Mesothelial cell of epicardium (in vitro differentiated cells): ENCODE data around the gene USP12. TPM values are rescaled to one million over a fixed set of nuclear protein-coding genes. Genes with fewer than 3 reads are reported as not detected.
"Not testable (repeated sequence)": the region's sequence is repeated elsewhere in the genome, so short reads cannot be mapped to it uniquely, and the experiment has no call there.

Source experiments
- DNase-seq, 2 experiments: peaks; one replicate each; pipeline ENCODE4 v3.0.0; 2021; ENCODE audit warnings: low spot score in 2 of 2; ENCODE audit not compliant: unreplicated experiment in 2 of 2
- H3K27ac Mint-ChIP-seq: 2 replicates; pipeline ENCODE4 v1.8.0; 2021; ENCODE audit warnings: mixed read lengths
- H3K27me3 Mint-ChIP-seq: 2 replicates; pipeline ENCODE4 v1.8.0; 2021; ENCODE audit warnings: low read depth, mixed read lengths
- H3K36me3 Mint-ChIP-seq: 2 replicates; pipeline ENCODE4 v1.8.0; 2021; ENCODE audit warnings: mixed read lengths
- H3K4me1 Mint-ChIP-seq: 2 replicates; pipeline ENCODE4 v1.8.0; 2021; ENCODE audit warnings: mixed read lengths
- H3K4me3 Mint-ChIP-seq: 2 replicates; pipeline ENCODE4 v1.8.0; 2021; ENCODE audit warnings: mild to moderate bottlenecking, moderate library complexity, mixed read lengths
- H3K9me3 Mint-ChIP-seq: 2 replicates; pipeline ENCODE4 v1.8.0; 2021; ENCODE audit warnings: mixed read lengths
- total RNA-seq: library from RNA; stranded (reverse); gene quantifications from 3 replicates; pipeline ENCODE4 v1.2.1, GENCODE V29; 2021
- TF ChIP-seq, protein P1 (sequence below): fragments of 200-600 bp; sonication (generic); IDR thresholded peaks from one replicate; pipeline ENCODE4 v1.5.0; 2021; ENCODE audit warnings: antibody characterized with exemption; ENCODE audit not compliant: unreplicated experiment

Gene USP12
- total RNA-seq, 1 donor from 2014 or later, result 22.3 TPM

DNA sequence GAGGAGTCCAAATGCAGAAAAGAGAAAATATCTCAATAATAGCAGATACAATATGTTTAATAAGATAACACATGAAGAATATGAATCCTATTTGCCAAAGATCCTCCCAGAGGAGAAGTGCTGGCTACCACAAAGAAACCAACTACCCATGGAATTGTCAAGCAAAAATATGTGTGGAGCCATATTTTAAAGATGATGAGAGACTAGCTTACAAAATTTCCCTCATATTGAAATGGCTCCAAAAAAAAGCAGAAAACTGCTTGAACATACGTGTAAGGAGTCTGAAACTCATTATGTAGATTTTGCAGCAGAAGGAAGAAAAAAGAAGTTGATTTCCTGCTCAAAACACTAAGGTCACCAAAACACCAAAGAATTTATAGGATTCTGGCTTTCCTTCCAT lies 94.2 kb downstream of the USP12 start:
- Mint-ChIP-seq H3K9me3 (no peaks in the 10 kb centered on the region), H3K4me3 (no peak overlapping the region), H3K27me3 (no peaks in the 10 kb centered on the region), H3K27ac (peak overlapping the region; percentile 0), H3K4me1 (peaks cover 36% of the 10 kb centered on the region), H3K36me3 (peaks cover 32% of the 10 kb centered on the region)
- DNase-seq, result no peak
- TF ChIP-seq, protein P1, sequence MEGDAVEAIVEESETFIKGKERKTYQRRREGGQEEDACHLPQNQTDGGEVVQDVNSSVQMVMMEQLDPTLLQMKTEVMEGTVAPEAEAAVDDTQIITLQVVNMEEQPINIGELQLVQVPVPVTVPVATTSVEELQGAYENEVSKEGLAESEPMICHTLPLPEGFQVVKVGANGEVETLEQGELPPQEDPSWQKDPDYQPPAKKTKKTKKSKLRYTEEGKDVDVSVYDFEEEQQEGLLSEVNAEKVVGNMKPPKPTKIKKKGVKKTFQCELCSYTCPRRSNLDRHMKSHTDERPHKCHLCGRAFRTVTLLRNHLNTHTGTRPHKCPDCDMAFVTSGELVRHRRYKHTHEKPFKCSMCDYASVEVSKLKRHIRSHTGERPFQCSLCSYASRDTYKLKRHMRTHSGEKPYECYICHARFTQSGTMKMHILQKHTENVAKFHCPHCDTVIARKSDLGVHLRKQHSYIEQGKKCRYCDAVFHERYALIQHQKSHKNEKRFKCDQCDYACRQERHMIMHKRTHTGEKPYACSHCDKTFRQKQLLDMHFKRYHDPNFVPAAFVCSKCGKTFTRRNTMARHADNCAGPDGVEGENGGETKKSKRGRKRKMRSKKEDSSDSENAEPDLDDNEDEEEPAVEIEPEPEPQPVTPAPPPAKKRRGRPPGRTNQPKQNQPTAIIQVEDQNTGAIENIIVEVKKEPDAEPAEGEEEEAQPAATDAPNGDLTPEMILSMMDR, result no peak

DNA sequence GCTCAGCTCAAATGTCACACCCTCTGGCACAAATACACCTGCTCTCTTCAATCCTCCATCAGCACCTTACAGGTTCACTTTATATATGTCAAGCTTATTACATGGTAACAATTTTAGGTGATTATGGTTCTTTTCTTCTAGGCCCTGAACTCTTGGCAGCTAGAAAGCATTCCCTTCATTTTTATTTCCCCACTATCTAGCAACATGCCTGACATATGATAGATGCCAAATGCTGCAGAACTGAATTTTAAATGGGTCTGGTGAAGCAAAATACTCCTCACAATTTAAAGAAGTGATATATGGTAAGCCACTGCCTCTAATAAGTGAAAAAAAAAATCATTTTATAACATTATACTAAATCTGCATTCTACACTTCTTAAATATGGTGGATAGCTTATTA lies 95.2 kb downstream of the USP12 start:
- TF ChIP-seq, protein P1, result no peak
- Mint-ChIP-seq H3K36me3 (peaks cover 28% of the 10 kb centered on the region), H3K4me3 (no peak overlapping the region), H3K27me3 (no peaks in the 10 kb centered on the region), H3K9me3 (no peaks in the 10 kb centered on the region), H3K27ac (peak overlapping the region; percentile 47), H3K4me1 (peaks cover 36% of the 10 kb centered on the region)
- DNase-seq, result no peak

DNA sequence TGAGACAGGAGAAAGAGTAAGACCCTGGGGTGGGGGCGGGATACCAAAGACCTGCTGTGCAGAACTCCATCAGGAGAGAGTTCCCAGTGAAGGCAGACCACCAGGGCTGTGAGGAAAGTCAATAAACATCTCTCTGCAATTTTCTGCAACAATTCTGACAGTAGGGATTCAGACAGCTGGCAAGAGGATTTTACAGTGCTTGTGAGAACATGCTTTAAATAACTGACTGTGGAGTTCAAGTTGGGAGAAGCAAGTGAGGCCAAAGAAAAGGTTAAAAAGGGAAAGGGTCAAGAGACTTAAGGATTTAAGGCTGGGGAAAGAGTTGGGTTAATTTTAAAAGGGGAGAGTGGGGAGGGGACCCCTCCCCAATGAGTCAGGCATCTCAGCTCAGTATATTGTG lies 98.4 kb downstream of the USP12 start:
- no peak for DNase-seq

DNA sequence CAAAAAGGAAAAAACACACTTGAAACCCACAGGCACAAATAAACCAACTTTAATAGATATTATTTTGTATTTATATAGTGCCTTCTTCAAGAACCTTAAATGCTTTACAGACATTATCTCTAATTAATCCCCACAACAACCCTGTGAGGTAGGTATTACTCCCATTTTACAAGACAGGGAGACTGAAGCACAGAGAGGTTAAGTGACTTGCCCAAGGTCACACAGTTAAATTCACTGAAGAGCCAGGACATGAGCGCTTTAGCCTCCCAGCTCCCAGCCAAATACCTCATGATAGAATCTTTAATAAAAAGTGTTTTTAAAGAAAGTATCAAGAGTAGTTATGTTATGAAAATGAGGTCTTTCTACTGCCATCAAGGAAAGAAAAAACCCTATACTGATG lies 105.5 kb downstream of the USP12 start:
- not testable (repeated sequence) for H3K4me3 Mint-ChIP-seq, DNase-seq, H3K4me1 Mint-ChIP-seq, H3K27ac Mint-ChIP-seq, H3K27me3 Mint-ChIP-seq, H3K9me3 Mint-ChIP-seq
- H3K36me3 Mint-ChIP-seq, result peaks cover 13% of the 10 kb centered on the region

More for the DNA sequence above, 98.4 kb downstream of the USP12 start:
- H3K27me3 Mint-ChIP-seq, result no peaks in the 10 kb centered on the region
- H3K9me3 Mint-ChIP-seq, result no peaks in the 10 kb centered on the region
- H3K27ac Mint-ChIP-seq, result peak overlapping the region; percentile 37
- TF ChIP-seq, protein P1, result no peak
- H3K4me1 Mint-ChIP-seq, result peaks cover 23% of the 10 kb centered on the region
- H3K4me3 Mint-ChIP-seq, result no peak overlapping the region
- peaks cover 28% of the 10 kb centered on the region for H3K36me3 Mint-ChIP-seq

DNA sequence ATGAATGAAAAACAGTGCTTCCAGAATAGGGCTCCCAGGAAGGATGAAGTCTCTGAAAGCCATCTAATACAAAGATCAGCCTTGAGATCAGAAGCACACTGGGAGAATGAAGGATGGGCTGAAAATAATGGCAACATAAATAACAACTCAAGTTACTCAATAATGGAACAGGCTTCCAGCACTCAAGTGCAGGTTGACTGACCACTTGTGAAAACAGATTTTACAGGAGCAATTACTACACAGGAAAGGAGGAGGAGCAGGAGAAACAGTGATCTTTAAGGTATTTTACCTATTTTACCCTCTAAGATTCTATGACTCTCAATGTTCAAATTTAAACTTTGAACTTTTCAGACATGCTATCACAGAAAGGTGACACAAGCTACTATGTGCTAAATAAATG lies 106.0 kb downstream of the USP12 start:
- TF ChIP-seq, protein P1, result no peak
- no peaks in the 10 kb centered on the region for H3K4me1 Mint-ChIP-seq
- peaks cover 11% of the 10 kb centered on the region for H3K36me3 Mint-ChIP-seq
- DNase-seq, result no peak
- peaks cover 5% of the 10 kb centered on the region for H3K9me3 Mint-ChIP-seq
- no peak overlapping the region for H3K27ac Mint-ChIP-seq
- H3K27me3 Mint-ChIP-seq, result no peaks in the 10 kb centered on the region
- H3K4me3 Mint-ChIP-seq, result no peak overlapping the region

DNA sequence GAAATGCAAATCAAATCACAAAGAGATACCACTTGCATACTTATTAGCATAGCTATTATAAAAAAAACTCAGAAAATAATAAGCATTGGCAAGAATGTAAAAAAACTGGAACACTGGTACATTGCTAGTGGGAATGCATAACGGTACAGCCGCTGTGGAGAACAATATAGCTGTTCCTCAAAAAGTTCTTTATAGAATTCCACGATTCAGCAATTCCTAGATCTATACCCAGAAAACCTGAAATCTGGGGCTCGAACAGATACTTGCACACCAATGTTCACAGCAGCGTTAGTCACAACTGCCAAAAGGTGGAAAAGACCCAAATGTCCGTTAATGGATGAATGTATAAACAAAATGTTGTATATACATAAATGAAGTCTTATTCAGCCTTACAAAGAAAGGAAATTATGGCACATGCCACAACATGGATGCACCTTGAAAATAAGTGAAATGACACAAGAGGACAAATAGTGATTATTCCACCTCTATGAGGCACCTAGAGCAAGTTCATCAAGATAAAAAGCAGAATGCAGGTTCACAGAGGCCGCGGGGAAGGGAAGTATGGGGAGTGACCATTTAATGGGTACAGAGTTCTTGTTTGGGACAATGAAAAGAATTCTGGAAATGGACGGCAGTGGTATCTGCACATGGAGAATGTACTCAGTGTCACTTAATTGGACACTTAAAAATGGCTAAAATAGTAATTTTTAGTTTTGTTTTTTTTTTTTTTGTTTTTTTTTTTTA lies 107.2 kb downstream of the USP12 start:
- no peak overlapping the region for H3K4me3 Mint-ChIP-seq
- H3K27ac Mint-ChIP-seq, result no peak overlapping the region
- no peaks in the 10 kb centered on the region for H3K27me3 Mint-ChIP-seq
- peaks cover 5% of the 10 kb centered on the region for H3K36me3 Mint-ChIP-seq
- H3K9me3 Mint-ChIP-seq, result peaks cover 5% of the 10 kb centered on the region
- no peak for DNase-seq
- H3K4me1 Mint-ChIP-seq, result no peaks in the 10 kb centered on the region
- TF ChIP-seq, protein P1, result no peak
